NCI-H2227 treated with DMSO at 0.1 percent for 48 hours (cell line): ENCODE measurements around the gene CKS1B.
A peak's percentile ranks its signal among the peaks of the same experiment; 100 is the strongest.

Experiments
- DNase-seq: peaks from one replicate; lab custom pipeline; 2025; lab: John Stamatoyannopoulos, UW

Gene CKS1B

DNA sequence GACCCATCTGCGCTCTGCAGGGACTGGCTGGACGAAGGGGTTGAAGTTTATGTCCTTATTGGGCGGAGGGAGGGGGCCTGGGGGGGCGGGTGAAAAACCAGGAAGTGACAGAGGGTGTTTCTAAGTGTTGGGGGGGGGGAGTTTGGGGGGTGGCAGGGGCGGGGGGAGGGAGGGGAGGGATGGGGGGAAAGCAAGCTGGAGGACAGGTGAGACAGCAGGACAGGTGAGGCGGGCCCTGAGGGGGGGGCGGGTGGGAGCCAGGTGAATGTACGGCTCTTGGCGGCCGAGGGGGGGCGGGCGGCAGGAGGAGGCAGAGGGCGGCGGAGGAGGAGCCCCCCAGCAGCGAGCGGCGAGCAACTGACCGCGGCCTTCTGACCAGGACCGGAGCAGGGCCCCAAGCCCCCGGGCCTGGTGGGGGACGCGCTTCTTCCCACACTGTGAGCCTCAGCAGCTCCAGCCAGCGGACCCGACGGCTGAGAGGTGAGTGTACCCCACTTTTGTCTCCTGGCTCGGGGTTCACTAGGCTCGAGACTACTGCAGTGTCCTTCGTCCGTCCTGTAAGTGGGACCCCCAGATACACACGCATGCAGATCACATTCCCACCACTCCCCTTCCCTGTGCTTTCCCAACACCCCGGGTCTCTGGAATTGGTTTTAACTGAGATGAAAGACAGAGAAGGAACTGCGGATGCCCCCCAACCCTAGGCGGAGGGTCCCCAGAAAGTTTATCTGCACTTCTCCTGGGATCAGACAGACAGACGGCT lies 28.2 kb downstream of the CKS1B start, which contains the start of gene ZBTB7B:
Gene ZBTB7B, plus strand, starts transcription at position 339 of the 763 bp plus-strand sequence. CDS start 11,859 bp downstream, outside the sequence.
- DNase-seq = no peak

DNA sequence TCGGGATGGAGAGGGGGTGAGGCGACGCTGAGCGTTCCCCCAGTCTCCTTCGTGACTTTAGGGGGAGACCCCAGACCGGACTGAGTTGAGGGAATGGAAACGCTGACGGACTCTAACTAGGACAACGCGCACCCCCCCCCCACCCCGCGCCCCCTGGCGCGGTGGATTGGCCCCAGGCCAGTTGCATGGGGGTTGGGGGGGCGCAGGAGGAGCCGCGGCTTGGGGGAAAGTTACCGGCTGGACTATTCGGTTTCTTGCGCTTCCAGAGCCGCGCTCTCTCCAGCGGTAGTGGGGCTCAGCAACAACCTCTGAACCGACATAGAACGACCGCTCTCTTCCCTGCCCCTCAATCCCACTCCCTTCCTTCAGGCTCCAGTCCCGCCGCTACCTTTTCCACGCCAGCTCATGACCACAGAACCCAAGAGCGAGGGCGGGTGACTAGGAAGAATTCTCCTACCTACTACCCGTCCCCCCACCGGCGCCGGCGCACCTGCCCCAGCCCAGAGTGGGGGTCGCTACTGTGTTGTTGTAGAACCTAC lies 28.8 kb downstream of the CKS1B start:
- DNase-seq = no peak

DNA sequence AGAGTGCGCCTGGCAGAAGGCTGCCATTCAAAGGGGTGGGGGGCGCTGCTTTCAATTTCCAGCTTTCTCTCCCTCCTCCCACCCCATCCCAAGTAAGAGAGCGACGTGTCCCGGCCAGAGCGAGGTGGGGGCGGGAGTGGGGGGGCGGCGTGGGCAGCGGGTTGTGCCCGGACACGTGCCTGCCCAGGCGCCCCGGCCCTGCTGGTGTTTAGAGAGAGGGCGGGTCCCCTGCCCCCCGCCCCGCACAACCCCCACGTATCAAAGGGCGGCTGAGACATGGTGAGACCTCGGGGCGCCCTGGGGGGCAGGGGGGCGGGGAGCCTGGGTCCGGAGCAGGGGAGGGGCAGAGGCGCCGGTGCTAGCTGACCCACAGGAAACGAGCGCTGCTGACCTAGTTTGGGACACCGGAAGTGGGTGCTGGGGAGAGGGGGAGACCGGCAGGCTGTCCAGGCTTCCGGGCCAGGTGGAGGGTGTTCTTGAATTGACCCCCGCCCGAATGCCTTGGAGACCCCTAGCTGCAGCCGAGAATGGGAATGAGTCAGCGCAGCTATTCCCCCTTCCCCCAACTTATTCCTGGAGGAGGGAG lies 29.4 kb downstream of the CKS1B start:
- no peak for DNase-seq

GRCh38 chr1:155004352-155005075 lies 30.0 kb downstream of the CKS1B start:
- no peak for DNase-seq

- no peak for DNase-seq
Measured at GRCh38 chr1:155005076-155006011, 30.9 kb downstream of the CKS1B start.

- DNase-seq = peak; percentile 33
Measured at GRCh38 chr1:155006601-155007101, 32.2 kb downstream of the CKS1B start.

- DNase-seq = no peak
Measured at GRCh38 chr1:155007251-155007828, 32.9 kb downstream of the CKS1B start.

DNA sequence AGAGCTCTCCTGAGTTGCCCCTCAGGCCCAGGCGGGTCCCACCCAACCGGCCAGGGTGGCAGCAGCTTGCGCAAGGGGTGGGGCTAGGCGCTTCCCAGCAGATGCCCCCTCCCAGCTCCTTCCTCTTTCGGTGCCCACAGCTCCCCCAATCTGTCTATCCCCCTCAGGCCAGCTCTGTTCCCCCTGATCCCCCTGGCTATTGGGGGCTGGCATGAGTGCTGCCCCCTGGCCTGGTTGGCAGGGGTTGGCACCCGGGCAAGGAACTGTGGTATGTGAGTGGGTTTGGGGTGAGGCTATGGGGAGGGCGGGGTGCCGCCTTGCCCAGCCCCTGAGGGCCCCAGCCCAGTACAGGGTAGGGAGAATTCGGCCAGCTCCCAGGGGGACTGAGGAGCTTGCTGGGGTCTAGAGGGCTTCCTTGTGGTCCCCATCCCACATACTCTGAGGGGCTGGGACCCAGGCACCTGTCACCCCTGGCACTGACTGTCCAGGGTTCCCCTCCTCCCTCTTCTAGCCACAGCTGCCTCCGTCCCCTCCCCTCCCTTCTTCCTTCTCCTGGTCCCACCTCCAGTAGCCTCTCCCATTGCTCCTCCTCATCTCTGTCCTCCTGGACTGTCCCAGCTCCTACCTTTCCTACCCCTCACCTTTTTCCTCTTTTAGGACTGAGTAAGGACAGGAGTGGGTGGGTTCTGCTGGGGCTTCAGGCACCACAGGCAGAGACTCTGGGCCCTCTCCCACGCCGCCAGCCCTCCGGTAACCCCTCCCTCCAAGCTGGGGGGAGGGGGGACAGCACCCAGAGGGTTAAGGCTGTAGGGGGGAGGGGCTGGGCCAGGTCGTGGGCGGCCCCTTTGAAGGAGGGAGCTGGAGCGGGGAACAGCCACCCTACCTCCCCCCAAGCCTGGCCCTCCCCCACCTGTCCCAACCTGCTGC lies 33.8 kb downstream of the CKS1B start:
- DNase-seq = no peak

DNA sequence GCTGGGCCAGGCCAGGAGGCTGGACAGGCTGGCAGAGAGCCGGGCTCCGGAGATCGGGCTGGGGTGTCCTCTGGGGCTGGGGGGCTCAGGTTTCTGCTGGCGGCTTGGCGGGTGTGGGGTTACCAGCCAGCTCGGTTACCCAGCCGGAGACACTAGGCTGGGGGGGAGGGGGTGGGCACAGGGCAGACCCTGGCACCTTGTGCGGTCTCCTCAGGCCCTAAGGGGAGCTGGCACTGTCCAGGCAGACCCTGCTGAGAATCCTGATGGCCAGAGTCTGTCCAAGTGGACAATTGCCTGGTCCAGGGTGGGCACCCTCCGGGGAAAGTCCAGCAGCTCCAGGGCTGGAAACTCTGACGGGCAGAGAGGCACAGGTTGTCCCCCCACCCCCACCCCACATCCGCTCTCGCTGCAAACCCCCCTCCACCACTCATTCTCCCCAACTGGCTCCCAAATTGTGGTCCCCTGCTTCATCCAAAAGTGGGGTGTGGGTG lies 34.8 kb downstream of the CKS1B start:
- DNase-seq = no peak

DNA sequence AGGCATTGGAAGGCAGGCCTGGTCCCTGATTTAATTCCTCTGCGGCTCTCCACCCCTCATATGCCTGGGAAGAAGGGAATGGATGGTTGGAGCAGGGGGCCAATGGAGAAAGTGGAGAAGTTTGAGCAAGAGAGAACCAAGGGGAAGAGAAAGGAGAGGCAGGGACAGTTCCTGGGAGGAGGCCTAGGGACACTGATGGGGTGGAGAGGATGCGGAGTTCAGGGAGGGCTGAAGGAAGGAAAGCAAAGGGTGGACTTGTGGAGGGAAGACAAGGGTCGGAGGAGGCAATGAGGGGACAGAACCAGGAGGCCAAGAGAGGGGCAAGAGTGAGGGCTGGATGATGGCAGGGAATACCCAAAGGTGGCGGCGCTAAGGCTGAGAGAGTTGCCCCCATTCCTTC lies 35.3 kb downstream of the CKS1B start:
- no peak for DNase-seq

- no peak for DNase-seq
Measured at GRCh38 chr1:155010211-155010918, 35.9 kb downstream of the CKS1B start.

- no peak for DNase-seq
Measured at GRCh38 chr1:155011004-155011416, 36.5 kb downstream of the CKS1B start.

DNA sequence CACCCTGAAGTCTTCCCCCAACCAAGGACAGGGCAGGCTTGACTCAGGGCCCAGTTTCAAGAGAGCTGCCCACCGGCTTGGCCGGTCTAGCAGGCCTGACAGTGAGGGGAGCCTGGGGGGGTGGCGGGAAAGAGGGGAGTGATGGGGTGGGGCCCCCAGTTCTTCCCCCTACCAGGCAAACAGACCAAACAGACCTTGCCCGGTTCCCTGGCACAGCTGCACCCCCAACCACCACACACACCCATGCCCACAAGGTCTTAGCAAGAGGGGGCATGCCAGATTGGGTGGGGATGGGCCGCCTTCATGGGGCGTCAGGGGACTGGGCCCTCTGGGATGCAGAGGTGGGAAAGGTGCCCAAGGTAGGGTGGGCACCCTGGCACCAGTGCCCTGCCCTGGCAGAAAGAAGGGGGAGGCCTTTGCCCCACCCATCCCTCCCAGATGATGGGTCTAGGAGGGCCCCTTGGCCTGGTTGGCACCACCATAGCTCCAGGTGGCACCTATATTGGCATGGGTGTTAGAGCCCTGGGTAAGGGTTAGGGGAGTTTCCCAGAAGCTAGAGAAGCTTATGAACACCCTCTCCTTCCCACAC lies 37.0 kb downstream of the CKS1B start:
- no peak for DNase-seq

DNA sequence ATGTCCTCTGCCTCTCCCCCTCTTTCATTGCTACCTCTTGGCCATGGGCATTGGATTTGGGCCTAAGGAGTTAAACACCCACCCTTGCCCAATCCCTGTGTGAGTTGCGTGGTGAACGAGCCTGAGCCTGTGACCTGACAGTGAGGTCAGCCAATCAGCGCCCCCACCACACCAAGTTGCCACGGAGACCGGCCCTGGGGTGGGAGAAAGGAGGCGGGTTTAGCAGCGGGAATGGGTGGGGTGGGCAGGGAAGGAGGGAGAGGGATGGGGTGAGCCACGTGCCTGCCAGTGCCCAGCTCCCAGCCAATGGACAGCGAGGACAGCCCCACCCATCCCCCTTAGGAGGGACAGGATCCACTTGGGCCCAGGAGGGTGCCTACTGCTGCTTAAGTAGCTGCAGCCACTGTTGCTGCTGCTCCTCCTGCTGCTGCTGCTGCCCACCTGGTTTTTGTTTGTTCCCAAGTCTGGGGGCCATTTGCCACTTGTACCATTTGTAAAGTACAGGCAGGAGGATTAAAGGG lies 37.6 kb downstream of the CKS1B start:
- DNase-seq = peak; percentile 90

GRCh38 chr1:155012776-155013602 lies 38.5 kb downstream of the CKS1B start:
- DNase-seq = no peak

- DNase-seq = no peak
Measured at GRCh38 chr1:155013632-155014031, 39.2 kb downstream of the CKS1B start.

DNA sequence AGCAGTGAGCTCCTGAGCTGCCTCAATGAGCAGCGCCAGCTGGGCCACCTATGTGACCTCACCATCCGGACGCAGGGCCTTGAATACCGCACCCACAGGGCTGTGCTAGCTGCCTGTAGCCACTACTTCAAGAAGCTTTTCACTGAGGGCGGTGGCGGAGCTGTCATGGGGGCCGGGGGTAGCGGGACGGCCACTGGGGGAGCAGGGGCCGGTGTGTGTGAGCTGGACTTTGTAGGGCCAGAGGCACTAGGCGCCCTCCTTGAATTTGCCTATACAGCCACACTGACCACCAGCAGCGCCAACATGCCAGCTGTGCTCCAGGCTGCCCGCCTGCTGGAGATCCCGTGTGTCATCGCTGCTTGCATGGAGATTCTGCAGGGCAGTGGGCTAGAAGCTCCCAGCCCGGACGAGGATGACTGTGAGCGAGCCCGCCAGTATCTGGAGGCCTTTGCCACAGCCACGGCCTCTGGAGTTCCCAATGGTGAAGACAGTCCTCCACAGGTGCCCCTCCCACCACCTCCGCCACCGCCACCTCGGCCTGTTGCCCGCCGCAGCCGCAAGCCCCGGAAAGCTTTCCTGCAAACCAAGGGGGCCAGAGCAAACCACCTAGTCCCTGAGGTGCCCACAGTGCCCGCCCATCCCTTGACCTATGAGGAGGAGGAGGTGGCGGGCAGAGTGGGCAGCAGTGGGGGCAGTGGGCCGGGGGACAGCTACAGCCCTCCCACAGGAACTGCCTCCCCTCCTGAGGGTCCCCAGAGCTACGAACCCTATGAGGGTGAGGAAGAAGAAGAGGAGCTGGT lies 40.4 kb downstream of the CKS1B start:
- no peak for DNase-seq
